GM21737 (cell line): ENCODE measurements around the gene RNASE11.
"Not testable (repeated sequence)": the region's sequence is repeated elsewhere in the genome, so short reads cannot be mapped to it uniquely, and the experiment has no call there.

Experiments used
- ATAC-seq: cut with Tn5 transposase; IDR thresholded peaks from one replicate; pipeline ENCODE4 v1.9.1; 2021; ENCODE audit warnings: mild to moderate bottlenecking, moderate library complexity; ENCODE audit not compliant: unreplicated experiment

Gene RNASE11

GRCh38 chr14:20583142-20583541, 4.7 kb downstream of the RNASE11 start:
- ATAC-seq = no peak

- ATAC-seq = no peak
Observed at GRCh38 chr14:20580242-20580641, 7.6 kb downstream of the RNASE11 start.

- no peak for ATAC-seq
Observed at GRCh38 chr14:20578784-20579502, 8.9 kb downstream of the RNASE11 start.

- no peak for ATAC-seq
Observed at GRCh38 chr14:20578325-20578724, 9.5 kb downstream of the RNASE11 start.

- not testable (repeated sequence) for ATAC-seq
Observed at GRCh38 chr14:20572382-20572990, 15.3 kb downstream of the RNASE11 start.

GRCh38 chr14:20570720-20571119, 17.1 kb downstream of the RNASE11 start:
- ATAC-seq = not testable (repeated sequence)

GRCh38 chr14:20569865-20570264, 17.9 kb downstream of the RNASE11 start:
- ATAC-seq = not testable (repeated sequence)

- ATAC-seq = no peak
Observed at GRCh38 chr14:20569066-20569465, 18.7 kb downstream of the RNASE11 start.

- no peak for ATAC-seq
Observed at GRCh38 chr14:20568393-20568792, 19.4 kb downstream of the RNASE11 start.

- ATAC-seq = not testable (repeated sequence)
Observed at GRCh38 chr14:20567199-20567598, 20.6 kb downstream of the RNASE11 start.

- no peak for ATAC-seq
Observed at GRCh38 chr14:20564501-20564997, 23.3 kb downstream of the RNASE11 start.

GRCh38 chr14:20563971-20564370, 23.8 kb downstream of the RNASE11 start:
- no peak for ATAC-seq

GRCh38 chr14:20560961-20561360, 26.8 kb downstream of the RNASE11 start, which contains the start of gene RNASE9:
TSS of gene RNASE9 (minus strand) at chr14:20561047.
- ATAC-seq = no peak

- ATAC-seq = no peak
Observed at GRCh38 chr14:20559461-20559904, 28.3 kb downstream of the RNASE11 start.

- ATAC-seq = no peak
Observed at GRCh38 chr14:20557212-20557542, 30.6 kb downstream of the RNASE11 start.

- ATAC-seq = no peak
Observed at GRCh38 chr14:20556500-20557211, 31.1 kb downstream of the RNASE11 start.

GRCh38 chr14:20555845-20556244, 32.0 kb downstream of the RNASE11 start:
- no peak for ATAC-seq

GRCh38 chr14:20553024-20553423, 34.8 kb downstream of the RNASE11 start:
- ATAC-seq = no peak

- no peak for ATAC-seq
Observed at GRCh38 chr14:20551606-20552005, 36.2 kb downstream of the RNASE11 start.

GRCh38 chr14:20550926-20551325, 36.9 kb downstream of the RNASE11 start:
- ATAC-seq = no peak

GRCh38 chr14:20548414-20549158, 39.2 kb downstream of the RNASE11 start:
- ATAC-seq = no peak
